BJ (cell line): ENCODE measurements around the gene APLP2. TPM values are rescaled to one million over a fixed set of nuclear protein-coding genes. Genes with fewer than 3 reads are reported as not detected.

Experiments
- CTCF ChIA-PET: fragments of 350-600 bp; formaldehyde crosslinking; extraction: SDS; loops from one replicate; lab custom pipeline; 2021; ENCODE audit warnings: antibody characterized with exemption, inconsistent platforms; lab: Yijun Ruan, JAX
- POLR2A ChIA-PET: fragments of 300-600 bp; sonication (Branson Sonifier 250); formaldehyde crosslinking; extraction: SDS; loops from one replicate; lab custom pipeline; 2021; ENCODE audit warnings: antibody characterized with exemption; lab: Charles Lee
- DNase-seq: peaks from one replicate; pipeline ENCODE4 v3.0.0-alpha.2; 2011; ENCODE audit warnings: low read depth
- H3K27me3 ChIP-seq: 2 replicates; pipeline ENCODE4 v1.6.0; 2011; ENCODE audit warnings: low read length; ENCODE audit not compliant: control insufficient read depth, insufficient read depth
- H3K36me3 ChIP-seq: 2 replicates; pipeline ENCODE4 v1.5.1; 2011; ENCODE audit warnings: low read length; ENCODE audit not compliant: control insufficient read depth, insufficient read depth
- H3K4me3 ChIP-seq: 2 replicates; pipeline ENCODE4 v1.5.1; 2011; ENCODE audit warnings: low read depth, mild to moderate bottlenecking, control low read depth, low read length
- CTCF ChIP-seq: IDR thresholded peaks from 2 replicates; pipeline ENCODE4 v1.5.1; 2011; ENCODE audit warnings: low read depth, mild to moderate bottlenecking, control low read depth, inconsistent platforms, low read length, moderate library complexity; ENCODE audit not compliant: insufficient read depth
- polyA plus RNA-seq: library from polyadenylated mRNA; depleted of rRNA; stranded (reverse); fragments of >200 nt; gene quantifications from 2 replicates; pipeline ENCODE4 v1.2.3, GENCODE V29; 2011

APLP2 gene
- polyA plus RNA-seq, 1 experiment, result 465 TPM

DNA sequence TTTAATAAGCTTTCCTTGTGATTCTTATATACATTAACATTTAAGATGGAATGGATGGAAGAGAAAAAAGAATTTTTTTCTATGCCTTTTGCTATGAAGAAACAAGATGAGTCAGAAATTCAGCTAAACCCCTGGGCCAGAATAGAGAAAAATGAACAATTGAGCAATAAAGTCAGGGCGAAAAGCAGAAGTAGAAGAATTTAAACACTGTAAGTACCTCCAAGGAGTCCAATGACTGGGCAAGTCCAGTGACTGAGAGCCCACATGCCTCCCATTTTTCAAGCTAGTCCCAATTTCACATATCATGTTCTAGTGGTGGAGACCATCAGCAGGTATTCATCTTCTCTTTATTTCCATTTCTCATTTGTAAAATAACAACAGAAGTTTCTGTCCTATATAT lies 18.6 kb upstream of the APLP2 start:
- CTCF ChIA-PET, result interaction anchor here (0.7 to 1.4 kb wide), 2 partner anchors 25 to 47 kb away, joined by 3 read pairs; no protein-coding TSS in a partner anchor
- H3K4me3 ChIP-seq, result no peak overlapping the region
- no peaks in the 10 kb centered on the region for H3K27me3 ChIP-seq
- H3K36me3 ChIP-seq, result no peaks in the 10 kb centered on the region
- POLR2A ChIA-PET, result no interaction called here
- TF ChIP-seq CTCF, result no peak
- no peak for DNase-seq

- DNase-seq, result no peak
- ChIA-PET CTCF (no interaction called here), POLR2A (no interaction called here)
- H3K4me3 ChIP-seq, result no peak overlapping the region
- no peak for TF ChIP-seq CTCF
- H3K27me3 ChIP-seq, result no peaks in the 10 kb centered on the region
- no peaks in the 10 kb centered on the region for H3K36me3 ChIP-seq
Measured at GRCh38 chr11:130052567-130052966, 17.1 kb upstream of the APLP2 start.

DNA sequence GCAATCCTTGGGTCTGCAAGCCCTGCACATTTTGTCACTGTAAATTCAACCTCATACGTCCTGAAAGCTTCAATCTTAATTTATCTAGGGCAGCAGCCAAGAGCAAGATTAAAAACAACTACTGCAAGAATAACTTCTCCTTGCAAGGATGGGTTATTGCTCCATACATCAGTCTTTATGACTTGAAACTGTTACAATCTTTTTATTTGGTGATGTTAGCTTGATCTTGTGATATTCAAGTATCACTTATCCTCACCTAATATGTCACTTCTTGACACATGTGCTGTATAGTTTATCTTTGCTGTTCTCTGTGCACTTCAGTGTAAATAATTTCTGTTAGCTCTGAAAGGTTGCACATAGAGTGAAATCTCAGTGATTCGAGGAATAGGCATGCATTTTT lies 14.7 kb upstream of the APLP2 start:
- DNase-seq, result no peak
- TF ChIP-seq CTCF, result no peak
- POLR2A ChIA-PET, result no interaction called here
- H3K27me3 ChIP-seq, result peaks cover 5% of the 10 kb centered on the region; the same call in 1 of the 2 replicates
- H3K4me3 ChIP-seq, result no peak overlapping the region
- CTCF ChIA-PET, result no interaction called here
- no peaks in the 10 kb centered on the region for H3K36me3 ChIP-seq

GRCh38 chr11:130055617-130056016 lies 14.1 kb upstream of the APLP2 start:
- Histone ChIP-seq H3K27me3 (peaks cover 5% of the 10 kb centered on the region; the same call in 1 of the 2 replicates), H3K36me3 (no peaks in the 10 kb centered on the region), H3K4me3 (no peak overlapping the region)
- POLR2A ChIA-PET, result no interaction called here
- no peak for DNase-seq
- CTCF ChIA-PET, result no interaction called here
- TF ChIP-seq CTCF, result no peak

DNA sequence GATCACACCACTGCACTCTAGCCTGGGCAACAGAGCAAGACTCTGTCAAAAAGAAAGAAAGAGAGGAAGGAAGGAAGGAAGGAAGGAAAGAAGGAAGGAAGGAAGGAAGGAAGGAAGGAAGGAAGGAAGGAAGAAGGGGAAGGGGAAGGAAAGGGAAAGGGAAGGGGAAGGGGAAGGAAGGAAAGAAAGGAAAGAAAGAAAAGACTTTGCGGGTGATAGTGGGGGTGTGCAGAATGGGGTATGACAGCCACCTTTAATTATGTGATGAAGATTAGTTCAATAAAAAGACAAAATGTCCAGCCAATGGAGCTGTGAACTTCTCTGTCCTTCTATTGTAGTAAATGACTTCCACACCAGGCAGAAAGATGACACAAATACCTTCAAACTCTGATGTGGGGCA lies 8.7 kb upstream of the APLP2 start:
- no peak for TF ChIP-seq CTCF
- ChIA-PET POLR2A (interaction anchor here (0.5 kb wide), 1 partner anchor 10 kb away, joined by 9 read pairs; no protein-coding TSS in a partner anchor), CTCF (no interaction called here)
- Histone ChIP-seq H3K4me3 (no peak overlapping the region), H3K36me3 (no peaks in the 10 kb centered on the region), H3K27me3 (peaks cover 10% of the 10 kb centered on the region)
- DNase-seq, result no peak
